ENCODE results near the gene HDLBP.

The HDLBP gene

GRCh38 chr2:241340631-241341163 lies 25.2 kb upstream of the HDLBP start:
- Histone ChIP-seq H3K27ac (no peak overlapping the region), H3K36me3 (replicated peaks) (peaks cover 90% of the 10 kb centered on the region), H3K4me3 (ENCODE audit: low read depth, low read length) (no peak overlapping the region), H3K27me3 (replicated peaks) (no peaks in the 10 kb centered on the region)
- in situ Hi-C loops (cut with HindIII; ENCODE audit: low pct_ligation_motif_present, low sequenced_read_pairs) = no loop called here
- TF ChIP-seq CTCF (IDR thresholded peaks at IDR 0.05; ENCODE audit: low read depth, low read length, missing control alignments) = no peak
- no peak for DNase-seq

GRCh38 chr2:241339839-241340630 lies 24.6 kb upstream of the HDLBP start:
- in situ Hi-C loops (cut with HindIII; ENCODE audit: low pct_ligation_motif_present, low sequenced_read_pairs) = no loop called here
- no peak for DNase-seq
- H3K36me3 ChIP-seq (replicated peaks) = peaks cover 91% of the 10 kb centered on the region
- H3K27me3 ChIP-seq (replicated peaks) = no peaks in the 10 kb centered on the region
- H3K4me3 ChIP-seq (ENCODE audit: low read depth, low read length) = no peak overlapping the region
- TF ChIP-seq CTCF (IDR thresholded peaks at IDR 0.05; ENCODE audit: low read depth, low read length, missing control alignments) = no peak
- no peak overlapping the region for H3K27ac ChIP-seq

- no peak for DNase-seq
- H3K36me3 ChIP-seq (replicated peaks) = peaks cover 56% of the 10 kb centered on the region
- H3K27ac ChIP-seq = no peak overlapping the region
- H3K27me3 ChIP-seq (replicated peaks) = no peaks in the 10 kb centered on the region
- in situ Hi-C loops (cut with HindIII; ENCODE audit: low pct_ligation_motif_present, low sequenced_read_pairs) = no loop called here
- no peak overlapping the region for H3K4me3 ChIP-seq (ENCODE audit: low read depth, low read length)
- no peak for TF ChIP-seq CTCF (IDR thresholded peaks at IDR 0.05; ENCODE audit: low read depth, low read length, missing control alignments)
Measured at GRCh38 chr2:241334813-241335212, 19.3 kb upstream of the HDLBP start.

GRCh38 chr2:241330616-241330981 lies 15.1 kb upstream of the HDLBP start:
- in situ Hi-C loops (cut with HindIII; ENCODE audit: low pct_ligation_motif_present, low sequenced_read_pairs) = no loop called here
- H3K36me3 ChIP-seq (replicated peaks) = peaks cover 51% of the 10 kb centered on the region
- DNase-seq = no peak
- H3K27ac ChIP-seq = no peak overlapping the region
- TF ChIP-seq CTCF (IDR thresholded peaks at IDR 0.05; ENCODE audit: low read depth, low read length, missing control alignments) = no peak
- no peak overlapping the region for H3K4me3 ChIP-seq (ENCODE audit: low read depth, low read length)
- H3K27me3 ChIP-seq (replicated peaks) = no peaks in the 10 kb centered on the region

GRCh38 chr2:241329669-241330615 lies 14.5 kb upstream of the HDLBP start:
- Histone ChIP-seq H3K4me3 (ENCODE audit: low read depth, low read length) (no peak overlapping the region), H3K36me3 (replicated peaks) (peaks cover 51% of the 10 kb centered on the region), H3K27me3 (replicated peaks) (no peaks in the 10 kb centered on the region), H3K27ac (no peak overlapping the region)
- no peak for DNase-seq
- TF ChIP-seq CTCF (IDR thresholded peaks at IDR 0.05; ENCODE audit: low read depth, low read length, missing control alignments) = no peak
- in situ Hi-C loops (cut with HindIII; ENCODE audit: low pct_ligation_motif_present, low sequenced_read_pairs) = no loop called here

All from brain microvascular endothelial cell (primary cell).